NCI-H345 treated with DMSO at 0.1 percent for 48 hours (cell line): ENCODE data around the gene PTBP3.
"Not testable (repeated sequence)": the region's sequence is repeated elsewhere in the genome, so short reads cannot be mapped to it uniquely, and the experiment has no call there.

Experiments used
- DNase-seq: peaks from one replicate; lab custom pipeline; 2025; ENCODE audit not compliant: unreplicated experiment; lab: John Stamatoyannopoulos, UW

The PTBP3 gene

DNA sequence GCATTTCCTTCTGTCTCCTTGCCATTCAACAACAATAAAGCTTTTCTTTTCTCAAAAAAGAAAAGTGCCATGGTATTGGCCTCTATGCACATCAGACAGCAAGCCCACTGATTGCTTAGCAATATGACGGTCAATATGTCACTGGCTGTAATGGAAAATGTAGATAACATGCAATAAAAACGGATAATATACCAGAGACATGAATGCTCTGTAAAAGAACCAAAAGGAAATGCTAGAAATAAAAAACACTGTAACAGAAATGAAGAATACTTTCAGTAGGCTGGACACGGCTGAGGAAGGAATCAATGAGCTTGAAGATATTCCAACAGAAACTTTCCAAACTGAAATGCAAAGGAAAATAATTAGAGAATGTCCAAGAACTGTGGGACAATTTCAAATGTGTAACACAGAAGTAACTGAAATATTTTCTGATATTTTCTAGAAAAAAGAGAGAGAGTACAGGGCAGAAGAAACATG is 10.0 kb downstream of the PTBP3 start:
- DNase-seq = no peak

DNA sequence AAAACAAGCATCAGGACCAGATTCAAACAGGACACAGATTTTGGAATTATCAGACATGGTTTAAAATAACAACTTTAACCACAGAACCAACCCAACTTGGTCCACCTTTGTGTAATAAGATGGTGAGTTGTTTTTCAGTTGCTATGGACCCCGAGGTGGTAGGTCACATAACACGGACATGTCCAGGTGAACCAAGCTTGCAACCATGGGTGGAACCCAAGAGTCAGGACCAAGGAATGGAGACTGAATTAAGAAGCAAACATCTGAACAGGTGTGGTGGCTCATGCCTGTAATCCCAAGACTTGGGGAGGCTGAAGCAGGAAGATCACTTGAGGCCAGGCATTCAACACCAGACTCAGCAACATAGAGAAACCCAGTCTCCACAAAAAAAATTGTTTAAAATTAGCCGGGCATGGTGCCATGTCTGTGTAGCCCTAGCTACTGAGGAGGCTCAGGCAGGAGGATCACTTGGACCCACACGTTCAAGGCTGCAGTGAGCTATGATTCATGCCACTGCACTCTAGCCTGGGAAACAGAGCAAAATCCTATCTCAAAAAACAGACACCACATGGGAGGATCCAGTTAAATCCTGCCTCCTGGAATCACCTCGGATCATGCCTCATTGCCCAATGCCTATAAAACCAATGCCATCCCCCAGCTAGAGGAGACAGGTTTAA is 10.6 kb downstream of the PTBP3 start:
- DNase-seq = no peak

DNA sequence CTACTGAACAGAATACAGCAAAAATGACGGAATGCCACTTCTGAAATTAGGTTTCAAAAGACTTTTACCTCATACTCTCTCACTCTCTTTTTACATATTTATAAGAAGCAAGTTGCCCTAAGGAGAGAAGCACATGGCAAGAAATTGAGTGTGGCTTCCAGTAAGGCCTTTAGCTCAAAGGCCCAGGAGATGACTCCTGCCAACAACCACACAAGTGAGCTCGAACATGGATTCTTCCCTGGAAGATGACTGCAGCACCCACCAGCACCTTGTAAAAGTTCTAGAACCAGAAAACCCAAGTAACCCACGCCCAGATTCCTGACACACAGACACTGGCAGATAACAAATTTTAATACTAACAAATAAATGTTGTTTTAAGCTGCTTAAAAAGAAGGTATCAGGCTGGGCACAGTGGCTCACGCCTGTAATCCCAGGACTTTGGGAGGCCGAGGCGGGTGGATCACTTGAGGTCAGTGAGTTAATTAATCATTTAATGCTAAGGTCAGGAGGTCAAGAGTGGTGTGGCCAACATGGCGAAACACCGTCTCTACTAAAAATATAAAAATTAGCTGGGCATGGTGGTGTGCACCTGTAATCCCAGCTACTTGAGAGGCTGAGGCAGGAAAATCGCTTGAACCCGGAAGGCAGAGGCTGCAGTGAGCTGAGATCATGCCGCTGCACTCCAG is 17.0 kb downstream of the PTBP3 start:
- no peak for DNase-seq

DNA sequence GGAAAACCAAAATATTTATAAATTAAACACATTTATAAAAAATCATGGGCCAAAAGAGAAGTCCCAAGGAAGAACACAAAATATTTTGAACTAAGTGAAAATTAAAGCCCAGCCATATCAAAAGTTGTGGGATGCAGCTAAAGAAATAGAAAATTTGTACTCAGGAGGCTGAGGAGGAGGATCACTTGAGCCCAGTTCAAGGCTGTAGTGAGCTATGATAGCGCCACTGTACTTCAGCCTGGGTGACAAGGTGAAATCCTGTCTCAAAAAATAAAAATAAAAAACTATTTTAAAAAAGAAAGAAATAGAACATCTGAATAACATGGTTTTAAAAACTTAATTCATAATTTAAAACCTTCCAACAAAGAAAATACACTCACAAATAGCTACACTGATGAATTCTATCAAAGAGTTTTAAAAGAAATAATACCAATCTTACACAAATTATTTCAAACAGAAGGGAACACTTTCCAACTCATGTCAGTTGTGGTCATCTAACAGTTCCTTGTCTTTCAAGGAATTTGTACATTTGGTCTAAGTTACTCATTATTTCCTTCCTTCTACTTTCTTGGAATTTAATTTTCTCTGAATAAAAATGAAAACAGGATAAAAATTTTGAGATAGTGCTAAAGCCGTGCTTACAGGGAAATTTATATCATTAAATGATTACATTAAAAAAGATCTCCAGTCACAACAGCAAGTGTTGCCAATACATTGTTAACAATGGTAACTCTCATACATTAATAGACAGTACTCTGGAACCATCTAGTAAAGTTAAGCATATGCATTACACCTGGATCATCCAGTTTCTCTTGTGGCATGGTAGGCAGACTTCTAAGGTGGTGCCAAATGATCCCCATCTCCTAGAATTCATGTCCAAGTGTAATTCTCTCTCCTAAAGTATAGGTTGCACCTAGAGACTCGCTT is 17.8 kb downstream of the PTBP3 start:
- no peak for DNase-seq

DNA sequence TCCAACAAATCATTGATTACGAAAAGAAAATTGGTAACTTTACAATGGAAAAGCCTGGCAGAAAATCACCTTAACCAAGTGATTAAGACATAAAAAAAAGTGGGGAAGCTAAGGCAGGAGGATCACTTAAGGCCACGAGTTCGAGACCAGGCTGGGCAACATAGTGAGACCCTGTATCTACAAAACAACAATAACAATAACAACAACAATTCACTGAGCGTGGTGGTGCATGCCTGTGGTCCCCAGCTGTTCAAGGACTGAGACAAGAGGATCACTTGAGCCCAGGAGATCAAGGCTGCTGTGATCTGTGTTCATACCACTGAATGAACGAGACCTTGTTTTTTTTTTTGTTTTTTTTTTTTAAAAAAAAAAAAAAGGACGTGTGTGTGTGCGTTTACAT is 21.3 kb downstream of the PTBP3 start:
- DNase-seq = no peak

DNA sequence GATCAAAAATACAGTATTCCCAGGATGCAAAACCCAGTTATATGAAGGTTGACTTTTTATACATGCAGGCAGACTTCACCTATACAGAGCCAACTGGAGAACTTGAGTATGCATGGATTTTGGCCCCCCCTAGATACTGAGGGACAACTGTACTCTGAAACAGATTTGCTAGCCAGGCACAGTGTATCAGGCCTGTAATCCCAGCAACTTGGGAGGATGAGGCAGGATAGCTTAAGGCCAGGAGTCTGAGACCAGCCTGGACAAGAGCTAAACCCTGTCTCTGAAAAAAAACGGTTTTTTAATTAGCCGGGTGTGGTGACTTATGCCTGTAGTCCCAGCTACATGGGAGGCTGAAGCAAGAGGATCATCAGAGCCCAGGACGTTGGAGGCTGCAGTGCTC is 21.9 kb downstream of the PTBP3 start:
- DNase-seq = no peak

DNA sequence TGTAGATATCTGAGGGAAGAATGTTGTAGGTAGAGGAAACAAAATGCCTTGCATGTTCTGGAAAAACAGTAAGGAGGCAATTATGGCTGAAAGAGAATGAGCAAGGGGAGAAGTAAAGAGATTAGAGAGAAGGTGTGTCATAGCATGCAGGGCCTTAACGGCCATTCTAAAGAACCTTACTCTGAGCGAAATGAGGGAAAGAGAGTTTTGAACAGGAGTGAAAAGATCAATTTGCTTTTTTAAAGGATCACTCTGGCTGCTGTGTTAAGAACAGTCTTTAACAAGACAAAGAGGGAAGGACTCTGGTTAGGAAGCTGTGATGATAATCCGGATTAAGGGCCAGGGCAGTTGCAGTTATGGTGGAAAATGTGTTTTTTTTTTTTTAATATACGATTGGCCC is 22.6 kb downstream of the PTBP3 start:
- no peak for DNase-seq

DNA sequence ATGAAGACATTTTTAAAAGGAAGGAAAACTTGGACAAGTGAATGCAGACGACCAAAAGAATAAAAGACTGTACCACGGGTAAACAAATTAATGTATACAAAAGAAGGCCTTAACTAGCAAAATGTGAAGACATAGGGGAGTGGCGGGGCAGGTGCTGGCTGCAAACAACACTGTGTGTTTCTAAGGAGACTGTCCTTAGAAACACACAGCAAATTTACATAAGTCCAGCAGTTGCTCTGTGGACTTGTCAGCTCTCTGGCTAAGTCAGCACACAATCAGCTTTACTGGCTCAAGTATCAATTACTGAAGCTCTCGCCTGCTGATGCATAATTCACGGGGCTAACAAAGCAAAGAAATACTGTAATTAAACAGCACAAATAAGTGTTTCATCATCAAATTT is 24.8 kb downstream of the PTBP3 start:
- peak; percentile 81 for DNase-seq

DNA sequence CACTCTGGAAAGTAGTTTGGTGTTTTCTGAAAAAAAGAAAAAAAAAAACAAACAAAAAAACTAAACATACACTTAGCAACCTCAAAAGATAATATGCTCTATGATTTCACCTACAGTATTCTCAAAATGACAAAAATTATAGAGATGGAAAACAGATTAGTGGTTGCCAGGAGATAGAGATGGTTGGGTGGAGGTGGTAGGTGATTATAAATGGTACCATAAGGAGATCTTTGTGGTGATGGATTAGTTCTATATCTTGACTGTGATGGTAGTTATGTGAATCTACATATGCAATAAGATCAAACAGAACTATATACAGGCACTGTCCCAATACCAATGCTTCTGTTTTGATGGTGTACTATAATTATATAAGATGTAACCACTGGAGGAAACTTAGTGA is 32.0 kb downstream of the PTBP3 start:
- DNase-seq = no peak

DNA sequence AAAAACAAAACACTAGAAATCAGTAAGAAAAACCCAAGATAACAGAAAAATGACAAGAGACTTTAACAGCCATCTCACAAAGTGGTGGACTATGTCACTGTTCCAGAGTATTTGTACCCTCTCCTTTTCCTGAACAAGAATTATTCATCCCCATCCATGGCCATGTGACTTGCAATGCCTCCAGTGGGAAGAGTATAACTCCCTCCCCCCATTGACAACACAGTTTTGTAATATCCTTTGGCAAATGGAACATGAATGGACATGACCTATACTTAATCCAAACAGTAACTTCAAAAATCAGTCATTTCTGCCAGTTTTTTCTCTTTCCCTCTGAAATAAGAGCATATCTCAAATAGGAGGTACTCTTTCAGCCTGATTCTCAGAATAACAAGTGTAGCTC is 33.9 kb downstream of the PTBP3 start:
- DNase-seq = no peak

DNA sequence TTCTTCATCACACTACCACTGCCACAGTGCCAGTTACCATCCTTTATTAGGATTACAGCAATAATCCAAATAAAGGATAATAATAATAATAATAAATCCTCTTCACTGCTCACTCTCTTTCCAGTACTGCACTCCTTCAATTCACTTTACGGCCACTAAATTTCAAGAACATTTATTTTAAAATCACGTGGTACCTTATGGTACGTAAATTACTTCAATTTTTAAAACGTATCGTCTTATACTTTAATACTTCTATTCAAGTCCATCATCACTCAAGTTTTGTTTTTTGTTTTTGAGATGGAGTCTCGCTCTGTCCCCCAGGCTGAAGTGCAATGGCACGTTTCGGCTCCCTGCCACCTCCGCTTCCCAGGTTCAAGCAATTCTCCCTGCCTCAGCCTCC is 36.5 kb downstream of the PTBP3 start:
- DNase-seq = no peak

DNA sequence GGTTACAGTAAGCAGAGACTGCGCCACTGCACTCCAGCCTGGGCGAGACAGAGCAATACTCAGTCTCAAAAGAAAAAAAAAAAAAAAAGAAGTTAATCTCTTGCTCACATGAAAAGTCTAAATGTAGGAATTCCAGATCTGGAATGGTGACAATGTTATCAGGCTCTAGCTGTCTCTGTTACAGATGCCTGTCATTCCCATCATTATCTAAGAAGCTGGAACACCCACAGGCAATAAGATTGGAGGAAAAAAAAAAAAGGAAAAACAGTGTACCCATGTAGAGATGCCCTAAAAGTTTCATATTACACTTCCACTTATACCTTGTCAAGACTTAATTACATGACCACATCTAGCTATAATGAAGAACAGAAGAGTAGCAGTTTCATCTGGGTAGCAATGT is 38.2 kb downstream of the PTBP3 start:
- DNase-seq = no peak

DNA sequence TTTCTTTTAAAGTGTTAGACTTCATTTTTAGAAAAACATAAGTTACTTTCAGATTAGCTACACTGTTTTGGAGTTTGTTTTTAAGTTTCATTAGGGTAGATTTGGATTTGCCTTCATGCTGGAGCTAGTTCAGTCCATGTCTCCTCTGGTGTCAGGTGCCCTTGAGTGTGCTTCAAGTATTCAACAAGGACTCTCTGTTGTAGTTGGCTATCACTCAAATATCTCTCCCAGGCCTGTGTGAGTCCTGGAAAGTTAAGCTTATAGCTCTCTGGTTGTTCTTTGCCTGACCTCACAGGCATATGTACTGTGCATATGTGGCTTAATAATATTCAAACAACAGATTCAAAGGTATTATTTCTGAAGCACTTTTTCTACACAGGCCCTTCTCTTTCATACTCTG is 45.4 kb downstream of the PTBP3 start:
- DNase-seq = no peak

DNA sequence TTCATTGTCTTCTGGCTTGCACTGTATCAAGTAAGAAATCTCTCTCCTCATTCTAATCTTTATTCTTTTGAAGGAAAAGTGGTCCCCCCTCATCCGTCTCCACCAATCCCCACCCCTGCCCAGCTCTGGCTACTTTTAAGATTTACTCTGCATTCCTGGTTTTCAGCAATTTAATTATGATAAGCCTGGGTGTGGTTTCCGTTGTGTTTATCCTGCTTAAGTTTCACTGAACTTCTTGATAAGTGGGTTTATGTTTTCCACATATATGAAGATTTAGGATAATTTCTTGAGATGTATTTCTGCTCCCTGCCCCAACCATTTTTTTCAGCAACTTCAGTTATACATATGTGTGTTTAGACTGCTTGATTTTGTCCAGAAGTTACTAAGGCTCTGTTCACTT is 46.5 kb downstream of the PTBP3 start:
- DNase-seq = no peak

DNA sequence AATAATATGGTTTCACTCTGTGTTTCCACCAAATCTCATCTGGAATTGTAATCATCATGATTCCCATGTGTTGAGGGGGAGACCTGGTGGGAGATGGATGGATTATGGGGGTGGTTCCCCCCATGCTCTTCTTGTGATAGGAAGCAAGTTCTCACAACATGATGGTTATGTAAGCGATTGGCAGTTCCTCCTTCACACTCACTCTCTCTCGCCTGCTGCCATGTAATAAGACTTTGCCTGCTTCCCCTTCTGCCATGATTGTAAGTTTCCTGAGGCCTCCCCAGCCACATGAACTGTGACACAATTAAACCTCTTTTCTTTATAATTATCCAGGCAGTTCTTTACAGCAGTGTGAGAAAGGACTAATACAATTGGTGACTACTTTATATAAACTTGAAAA is 48.4 kb downstream of the PTBP3 start:
- no peak for DNase-seq

DNA sequence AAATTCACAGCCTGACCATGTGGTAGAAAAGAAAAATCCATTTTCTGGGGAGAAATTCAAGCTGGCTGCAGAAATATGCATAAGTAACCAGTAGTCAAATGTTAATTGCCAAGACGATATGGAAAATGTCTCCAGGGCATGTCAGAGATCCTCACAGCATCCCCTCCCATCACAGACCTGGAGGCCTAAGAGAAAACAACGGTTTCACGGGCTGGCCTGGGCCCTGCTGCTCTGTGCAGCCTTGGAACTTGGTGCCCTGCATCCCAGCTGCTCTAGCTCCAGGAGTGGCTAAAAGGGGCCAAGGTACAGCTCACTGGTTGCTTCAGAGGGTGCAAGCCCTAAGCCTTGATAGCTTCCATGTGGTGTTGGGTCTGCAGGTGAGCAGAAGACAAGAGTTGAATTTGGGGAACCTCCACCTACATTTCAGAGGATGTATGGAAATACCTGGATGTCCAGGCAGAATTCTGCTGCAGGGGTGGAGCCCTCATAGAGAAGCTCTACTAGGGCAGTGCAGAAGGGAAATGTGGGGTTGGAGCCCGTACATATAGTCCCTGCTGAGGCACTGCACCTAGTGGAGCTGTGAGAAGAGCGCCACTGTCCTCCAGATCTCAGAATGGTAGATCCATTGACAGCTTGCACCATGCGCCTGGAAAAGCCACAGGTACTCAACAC is 49.7 kb downstream of the PTBP3 start:
- DNase-seq = no peak

DNA sequence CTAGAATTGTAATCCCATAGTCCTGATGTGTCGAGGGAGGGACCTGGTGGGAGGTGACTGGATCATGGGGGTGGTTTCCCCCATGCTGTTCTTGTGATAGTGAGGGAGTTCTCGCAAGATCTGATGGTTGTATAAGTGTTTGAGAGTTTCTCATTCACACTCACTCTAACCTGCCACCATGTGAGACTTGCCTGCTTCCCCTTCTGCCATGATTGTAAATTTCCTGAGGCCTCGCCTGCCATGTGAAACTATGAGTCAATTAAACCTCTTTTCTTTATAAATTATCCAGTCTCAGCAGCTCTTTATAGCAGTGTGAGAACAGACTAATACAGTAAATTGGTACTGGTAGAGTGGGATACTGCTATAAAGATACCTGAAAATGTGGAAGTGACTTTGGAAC is 50.6 kb downstream of the PTBP3 start:
- not testable (repeated sequence) for DNase-seq

DNA sequence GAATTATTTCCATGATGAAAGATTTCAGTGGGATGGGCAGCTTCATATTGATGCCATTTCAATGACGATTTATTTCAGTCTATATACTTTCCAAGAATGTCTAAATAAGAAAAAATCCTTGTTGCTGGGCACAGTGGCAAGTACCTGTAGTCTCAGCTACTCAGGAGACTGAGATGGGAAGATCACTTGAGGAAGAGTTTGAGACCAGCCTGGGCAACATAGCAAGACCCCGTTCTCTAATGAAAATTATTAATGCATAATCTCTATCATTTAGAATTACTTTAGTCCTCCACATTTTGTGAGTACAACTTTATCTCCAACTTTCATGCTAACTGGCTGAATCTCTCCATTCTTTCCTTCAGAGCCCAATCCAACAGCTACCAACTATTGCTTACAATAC is 52.5 kb downstream of the PTBP3 start:
- no peak for DNase-seq

DNA sequence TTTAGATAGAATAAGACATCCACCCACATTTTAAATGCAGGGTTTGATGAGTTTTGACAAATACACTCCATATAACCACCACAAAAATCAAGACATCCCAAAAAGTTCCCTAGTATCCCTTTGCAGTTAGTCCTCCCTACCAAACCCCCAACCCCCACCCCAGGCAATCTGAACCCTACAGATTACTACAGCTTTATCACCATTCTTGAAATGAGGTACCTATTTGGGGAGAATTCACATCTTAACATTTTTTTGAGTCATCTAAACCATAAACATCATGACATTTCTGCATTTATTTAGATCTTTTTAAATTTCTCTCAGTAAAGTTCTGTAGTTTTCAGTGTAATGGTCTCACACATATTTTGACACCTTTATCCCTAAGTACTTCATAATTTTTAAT is 53.9 kb downstream of the PTBP3 start:
- DNase-seq = no peak

DNA sequence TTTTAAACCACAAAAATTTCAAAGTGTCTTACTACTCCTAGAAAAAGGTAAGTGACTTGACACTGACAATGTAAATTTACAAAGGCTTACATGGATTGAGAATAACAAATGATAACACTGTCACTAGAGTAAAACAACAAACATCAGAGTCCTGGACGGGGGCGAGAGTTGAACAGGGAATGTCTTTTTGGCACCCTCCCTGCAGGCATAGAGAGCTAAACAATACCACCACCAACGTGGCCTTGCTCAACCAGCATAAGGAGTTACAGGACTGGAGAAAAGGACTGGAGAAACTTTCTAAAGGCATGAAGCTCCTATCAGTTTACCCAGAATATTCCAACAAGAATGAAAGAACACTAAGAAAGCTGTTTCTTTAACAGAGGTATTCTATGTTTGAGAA is 55.3 kb downstream of the PTBP3 start:
- DNase-seq = no peak

DNA sequence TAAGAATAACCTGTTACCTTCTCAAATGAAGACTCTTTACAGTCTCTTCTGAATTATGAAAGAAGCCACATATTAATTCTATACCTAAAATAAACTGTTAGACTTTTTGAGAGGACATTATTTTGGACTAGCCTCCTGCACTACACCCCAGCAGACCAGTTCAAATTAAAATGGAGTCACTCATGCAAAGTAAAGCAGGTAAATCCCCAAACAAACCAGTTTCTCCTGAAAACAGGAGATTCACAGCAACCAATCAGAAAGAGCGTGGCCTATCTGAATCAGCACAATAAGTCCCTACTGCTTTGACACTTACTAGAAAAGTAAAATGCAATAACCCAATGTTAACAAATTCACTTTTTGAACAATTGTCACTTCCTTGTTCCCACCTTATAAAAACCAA is 58.8 kb downstream of the PTBP3 start:
- DNase-seq = no peak
